Stimulated activated effector memory CD8-positive, alpha-beta T cell treated with anti-CD3 and anti-CD28 coated beads, Interleukin-12 subunit alpha, Interleukin-12 subunit beta, amount 100 ng/mL, for 72 hours (primary cell): Measurements from ENCODE around the gene SEC24B.
"Not testable (repeated sequence)": the region's sequence is repeated elsewhere in the genome, so short reads cannot be mapped to it uniquely, and the experiment has no call there.

ENCODE experiments used
- ATAC-seq: fragments of 150-1000 bp; cut with Tn5 transposase; 2 replicates; pipeline ENCODE4 v1.10.0; 2021
- DNase-seq, 2 donors: peaks; one replicate each; pipeline ENCODE4 v3.0.0; 2021 to 2022; ENCODE audit warnings: low spot score in 2 of 2
- H3K27ac Mint-ChIP-seq: one replicate; pipeline ENCODE4 v1.8.0; 2022; ENCODE audit warnings: mild to moderate bottlenecking, mixed read lengths
- H3K36me3 Mint-ChIP-seq: one replicate; pipeline ENCODE4 v1.8.0; 2022; ENCODE audit warnings: mild to moderate bottlenecking, mixed read lengths
- H3K4me1 Mint-ChIP-seq: one replicate; pipeline ENCODE4 v1.8.0; 2022; ENCODE audit warnings: mixed read lengths
- H3K4me3 Mint-ChIP-seq: one replicate; pipeline ENCODE4 v1.8.0; 2022; ENCODE audit warnings: mild to moderate bottlenecking, mixed read lengths
- H3K9me3 Mint-ChIP-seq: one replicate; pipeline ENCODE4 v1.8.0; 2022; ENCODE audit warnings: mixed read lengths

SEC24B gene

GRCh38 chr4:109451544-109452273, 18.1 kb downstream of the SEC24B start:
- no peaks in the 10 kb centered on the region for H3K9me3 Mint-ChIP-seq
- no peak overlapping the region for H3K27ac Mint-ChIP-seq
- peaks cover 69% of the 10 kb centered on the region for H3K36me3 Mint-ChIP-seq
- H3K4me3 Mint-ChIP-seq, result no peak overlapping the region
- no peak for ATAC-seq
- no peak for DNase-seq
- H3K4me1 Mint-ChIP-seq, result peaks cover 41% of the 10 kb centered on the region

GRCh38 chr4:109453110-109453509, 19.5 kb downstream of the SEC24B start:
- H3K36me3 Mint-ChIP-seq, result peaks cover 67% of the 10 kb centered on the region
- DNase-seq, result not testable (repeated sequence)
- H3K4me1 Mint-ChIP-seq, result peaks cover 32% of the 10 kb centered on the region

GRCh38 chr4:109462297-109462696, 28.7 kb downstream of the SEC24B start:
- Mint-ChIP-seq H3K27ac (no peak overlapping the region), H3K4me3 (no peak overlapping the region), H3K4me1 (peaks cover 16% of the 10 kb centered on the region), H3K36me3 (peaks cover 51% of the 10 kb centered on the region), H3K9me3 (no peaks in the 10 kb centered on the region)
- ATAC-seq (no peak), DNase-seq (no peak)

More at GRCh38 chr4:109453110-109453509, 19.5 kb downstream of the SEC24B start:
- H3K4me3 Mint-ChIP-seq, ATAC-seq, H3K9me3 Mint-ChIP-seq, H3K27ac Mint-ChIP-seq: not testable (repeated sequence)

GRCh38 chr4:109462802-109463201, 29.2 kb downstream of the SEC24B start:
- ATAC-seq (no peak), DNase-seq (no peak)
- no peak overlapping the region for H3K4me3 Mint-ChIP-seq
- H3K9me3 Mint-ChIP-seq, result no peaks in the 10 kb centered on the region
- no peak overlapping the region for H3K27ac Mint-ChIP-seq
- H3K4me1 Mint-ChIP-seq, result peaks cover 14% of the 10 kb centered on the region
- H3K36me3 Mint-ChIP-seq, result peaks cover 54% of the 10 kb centered on the region

GRCh38 chr4:109465069-109465468, 31.5 kb downstream of the SEC24B start:
- peaks cover 68% of the 10 kb centered on the region for H3K36me3 Mint-ChIP-seq
- ATAC-seq, result no peak
- no peak overlapping the region for H3K4me3 Mint-ChIP-seq
- no peak for DNase-seq
- H3K27ac Mint-ChIP-seq, result no peak overlapping the region
- H3K4me1 Mint-ChIP-seq, result peaks cover 21% of the 10 kb centered on the region
- H3K9me3 Mint-ChIP-seq, result no peaks in the 10 kb centered on the region

- ATAC-seq, result no peak
- Mint-ChIP-seq H3K27ac (no peak overlapping the region), H3K36me3 (peaks cover 63% of the 10 kb centered on the region), H3K9me3 (no peaks in the 10 kb centered on the region), H3K4me3 (no peak overlapping the region), H3K4me1 (peaks cover 28% of the 10 kb centered on the region)
- DNase-seq, result no peak
These were observed 36.3 kb downstream of the SEC24B start for GRCh38 chr4:109469915-109470314.

DNA sequence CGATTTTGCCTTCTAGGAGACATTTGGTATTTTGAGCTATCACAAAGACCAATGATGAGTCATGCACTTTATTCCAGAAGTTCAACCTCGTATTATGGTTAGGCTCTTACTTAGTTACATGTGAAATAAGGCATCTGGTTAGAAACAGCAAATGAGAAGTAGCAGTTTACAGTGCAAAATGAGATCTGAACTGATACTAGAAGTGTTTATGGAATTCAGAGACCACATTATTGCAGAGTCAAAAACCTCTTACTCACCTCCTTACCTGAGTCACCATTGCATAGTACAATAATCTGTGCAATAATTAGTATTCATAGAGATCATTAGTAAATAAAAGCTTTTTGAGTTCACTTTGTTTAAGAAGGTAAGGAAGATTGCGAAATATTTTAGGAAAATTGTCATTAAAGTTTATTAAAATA, 38.7 kb downstream of the SEC24B start:
- Mint-ChIP-seq H3K9me3 (no peaks in the 10 kb centered on the region), H3K27ac (no peak overlapping the region), H3K36me3 (peaks cover 63% of the 10 kb centered on the region), H3K4me1 (peaks cover 28% of the 10 kb centered on the region), H3K4me3 (no peak overlapping the region)
- peak; percentile 94 for ATAC-seq
- no peak for DNase-seq

GRCh38 chr4:109473824-109474223, 40.2 kb downstream of the SEC24B start:
- peak; percentile 78 for ATAC-seq
- no peaks in the 10 kb centered on the region for H3K9me3 Mint-ChIP-seq
- H3K36me3 Mint-ChIP-seq, result peaks cover 51% of the 10 kb centered on the region
- no peak for DNase-seq
- no peak overlapping the region for H3K27ac Mint-ChIP-seq
- H3K4me3 Mint-ChIP-seq, result no peak overlapping the region
- peaks cover 21% of the 10 kb centered on the region for H3K4me1 Mint-ChIP-seq

- Mint-ChIP-seq H3K27ac (no peak overlapping the region), H3K36me3 (peaks cover 70% of the 10 kb centered on the region), H3K4me1 (peaks cover 18% of the 10 kb centered on the region), H3K4me3 (no peak overlapping the region), H3K9me3 (no peaks in the 10 kb centered on the region)
- ATAC-seq (no peak), DNase-seq (no peak)
These were observed 52.4 kb downstream of the SEC24B start for GRCh38 chr4:109486007-109486406.

GRCh38 chr4:109494563-109494962, 60.9 kb downstream of the SEC24B start:
- ATAC-seq (no peak), DNase-seq (no peak)
- Mint-ChIP-seq H3K4me3 (no peak overlapping the region), H3K4me1 (no peaks in the 10 kb centered on the region), H3K27ac (no peak overlapping the region), H3K36me3 (peaks cover 84% of the 10 kb centered on the region), H3K9me3 (no peaks in the 10 kb centered on the region)

GRCh38 chr4:109495514-109495913, 61.9 kb downstream of the SEC24B start:
- no peak for ATAC-seq
- Mint-ChIP-seq H3K4me3 (no peak overlapping the region), H3K4me1 (no peaks in the 10 kb centered on the region), H3K36me3 (peaks cover 94% of the 10 kb centered on the region), H3K27ac (no peak overlapping the region), H3K9me3 (no peaks in the 10 kb centered on the region)
- DNase-seq, result no peak

DNA sequence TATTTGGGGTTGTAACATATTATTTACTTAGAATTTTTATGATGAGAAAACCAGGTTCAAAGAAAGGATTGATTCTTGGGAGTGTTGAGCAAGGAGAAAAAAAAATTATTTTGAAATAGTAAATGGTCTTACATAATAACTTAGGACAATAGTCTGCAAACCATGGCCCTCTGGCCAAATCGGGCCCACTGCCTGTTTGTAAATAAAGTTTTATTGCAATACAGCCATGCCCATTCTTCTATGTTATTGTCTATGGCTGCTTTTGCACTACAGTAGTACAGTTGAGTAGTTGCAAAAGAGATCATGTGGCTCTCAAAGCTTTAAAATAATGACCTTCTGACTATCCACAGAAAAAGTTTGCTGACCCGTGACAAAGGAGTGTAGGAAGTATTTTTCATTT, 63.3 kb downstream of the SEC24B start:
- peak overlapping the region; percentile 56 for H3K27ac Mint-ChIP-seq
- no peak overlapping the region for H3K4me3 Mint-ChIP-seq
- peaks cover 97% of the 10 kb centered on the region for H3K36me3 Mint-ChIP-seq
- no peaks in the 10 kb centered on the region for H3K9me3 Mint-ChIP-seq
- no peak for ATAC-seq
- DNase-seq, result no peak
- H3K4me1 Mint-ChIP-seq, result no peaks in the 10 kb centered on the region

- Mint-ChIP-seq H3K4me1 (no peaks in the 10 kb centered on the region), H3K9me3 (no peaks in the 10 kb centered on the region), H3K27ac (peak overlapping the region; percentile 8), H3K4me3 (no peak overlapping the region), H3K36me3 (peaks cover 97% of the 10 kb centered on the region)
- DNase-seq, result no peak
- no peak for ATAC-seq
These were observed 63.9 kb downstream of the SEC24B start for GRCh38 chr4:109497511-109497910.

DNA sequence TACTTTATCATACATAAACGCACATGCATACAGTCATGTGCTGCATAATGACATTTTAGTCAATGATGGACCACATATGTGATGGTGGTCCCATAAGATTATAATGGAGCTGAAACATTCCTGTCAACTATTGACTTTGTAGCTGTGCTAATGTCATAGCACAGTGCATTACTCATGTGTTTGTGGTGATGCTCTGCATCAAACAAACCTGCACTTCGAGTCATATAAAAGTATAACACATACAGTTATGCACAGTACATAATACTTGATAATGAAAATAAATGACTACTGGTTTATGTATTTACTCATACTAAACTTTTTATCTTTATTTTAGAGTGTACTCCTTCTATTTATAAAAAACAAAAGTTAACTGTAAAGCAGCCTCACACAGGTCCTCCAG, 65.9 kb downstream of the SEC24B start:
- Mint-ChIP-seq H3K36me3 (peaks cover 100% of the 10 kb centered on the region), H3K27ac (no peak overlapping the region)

DNA sequence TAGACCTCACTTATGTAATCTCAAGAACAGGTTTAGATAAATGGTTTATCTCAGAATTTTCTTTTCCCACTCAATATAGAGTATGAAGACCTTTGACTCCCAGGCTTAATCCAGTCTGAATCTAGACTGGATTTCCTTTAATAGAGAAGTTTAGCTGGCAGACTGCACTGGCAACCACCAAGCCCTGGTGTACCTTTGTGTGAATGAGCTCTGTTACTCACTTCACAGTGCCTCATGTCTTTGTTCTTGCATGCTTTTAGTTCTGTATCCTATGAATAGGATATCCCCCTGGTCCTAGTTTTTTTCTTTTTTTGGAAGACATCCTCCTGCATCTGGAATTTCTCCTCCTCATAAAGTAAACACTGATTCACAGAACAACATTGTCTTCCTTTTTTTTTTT, 73.3 kb downstream of the SEC24B start:
- no peak overlapping the region for H3K4me3 Mint-ChIP-seq
- H3K27ac Mint-ChIP-seq, result no peak overlapping the region
- no peak for ATAC-seq
- H3K4me1 Mint-ChIP-seq, result no peaks in the 10 kb centered on the region
- peaks cover 100% of the 10 kb centered on the region for H3K36me3 Mint-ChIP-seq
- DNase-seq, result no peak
- no peaks in the 10 kb centered on the region for H3K9me3 Mint-ChIP-seq

More for the DNA sequence above, 65.9 kb downstream of the SEC24B start:
- Mint-ChIP-seq H3K4me3 (no peak overlapping the region), H3K9me3 (no peaks in the 10 kb centered on the region), H3K4me1 (no peaks in the 10 kb centered on the region)
- DNase-seq (no peak), ATAC-seq (peak; percentile 54)

DNA sequence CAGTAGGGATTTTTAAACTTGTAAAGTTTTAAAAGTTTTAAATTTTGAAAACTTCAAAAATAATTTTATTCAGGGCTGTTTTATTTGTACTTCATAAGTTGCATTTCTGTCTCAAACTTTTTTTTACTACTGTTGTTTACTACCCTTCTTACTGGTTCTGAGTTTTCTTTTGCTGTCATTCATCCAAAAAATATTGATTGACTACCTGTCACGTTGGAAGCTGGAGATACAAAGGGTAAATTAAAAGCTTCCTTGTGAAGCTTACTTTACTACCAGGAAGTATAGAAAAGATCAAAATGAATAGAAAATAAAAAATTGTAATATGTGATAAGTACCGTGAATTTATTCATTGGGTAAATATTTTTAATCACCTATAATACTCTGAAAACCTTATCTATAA, 77.1 kb downstream of the SEC24B start:
- H3K9me3 Mint-ChIP-seq, result no peaks in the 10 kb centered on the region
- H3K4me1 Mint-ChIP-seq, result no peaks in the 10 kb centered on the region
- no peak overlapping the region for H3K4me3 Mint-ChIP-seq
- ATAC-seq (no peak), DNase-seq (no peak)
- H3K36me3 Mint-ChIP-seq, result peaks cover 100% of the 10 kb centered on the region
- no peak overlapping the region for H3K27ac Mint-ChIP-seq
